ENCODE results near the gene MCC.
A peak's percentile ranks its signal among the peaks of the same experiment; 100 is the strongest.

Gene MCC

DNA sequence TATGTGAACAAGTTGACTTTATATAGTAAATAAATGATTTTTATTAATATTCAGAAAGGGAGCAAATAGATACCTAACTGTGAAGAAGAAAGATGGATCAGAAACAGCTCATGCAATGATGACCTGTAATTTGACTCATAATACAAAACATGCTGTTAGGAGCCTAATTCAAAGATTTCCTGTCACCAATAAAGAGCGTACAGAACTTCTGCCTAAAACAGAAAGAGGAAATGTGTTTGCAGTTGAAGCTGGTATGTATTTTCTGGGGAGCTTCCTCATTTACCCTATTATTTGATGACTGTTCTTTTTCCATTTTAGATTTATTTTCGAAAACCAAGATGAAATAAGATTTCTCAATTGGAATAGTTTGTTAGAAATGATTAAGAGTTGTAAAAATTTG is 36.7 kb upstream of the MCC start:
- Histone ChIP-seq H3K4me1 (ENCODE audit: control insufficient read depth in 1 of 2, insufficient read depth in 2 of 2, low read length in 2 of 2) (no peaks in the 10 kb centered on the region), H3K9ac (ENCODE audit: low read length) (no peak overlapping the region), H2AK5ac (ENCODE audit: low read length) (no peak overlapping the region), H3K4me2 (ENCODE audit: low read length) (no peak overlapping the region), H3K36me3 (ENCODE audit: control insufficient read depth in 1 of 2, insufficient read depth in 2 of 2, low read length in 2 of 2) (no peaks in the 10 kb centered on the region), H2BK12ac (ENCODE audit: low read length) (no peak overlapping the region), H2AFZ (ENCODE audit: insufficient read depth, low read length, poor library complexity) (no peak overlapping the region), H3K79me1 (ENCODE audit: low read length) (no peaks in the 10 kb centered on the region), H4K91ac (ENCODE audit: low read depth, low read length) (no peak overlapping the region), H2BK120ac (ENCODE audit: insufficient read depth, low read length, poor library complexity) (no peak overlapping the region), H3K27me3 (ENCODE audit: insufficient read depth, low read length) (no peaks in the 10 kb centered on the region), H3K4ac (ENCODE audit: low read depth, low read length) (no peak overlapping the region), H3K4me3 (ENCODE audit: low read depth, low read length) (no peak overlapping the region), H3K18ac (ENCODE audit: low read length) (no peak overlapping the region), H4K8ac (ENCODE audit: low read depth, low read length) (no peak overlapping the region), H3K23ac (ENCODE audit: low read length) (no peak overlapping the region), H3K79me2 (ENCODE audit: control insufficient read depth, insufficient read depth, low read length, poor library complexity) (no peaks in the 10 kb centered on the region), H3K9me3 (ENCODE audit: insufficient read depth, low read depth, low read length) (no peaks in the 10 kb centered on the region), H4K12ac (ENCODE audit: low read depth, low read length) (no peak overlapping the region), H3K14ac (ENCODE audit: low read length) (no peak overlapping the region), H3K27ac (ENCODE audit: low read depth, low read length) (no peak overlapping the region), H2BK5ac (ENCODE audit: low read depth, low read length, poor library complexity) (no peak overlapping the region)
- no CpG with 5 or more reads among the region's 2 CpGs for WGBS (ENCODE audit: extremely low coverage, insufficient coverage, insufficient read length)
- peak in 1 of 2 donors; percentile 19 for DNase-seq

DNA sequence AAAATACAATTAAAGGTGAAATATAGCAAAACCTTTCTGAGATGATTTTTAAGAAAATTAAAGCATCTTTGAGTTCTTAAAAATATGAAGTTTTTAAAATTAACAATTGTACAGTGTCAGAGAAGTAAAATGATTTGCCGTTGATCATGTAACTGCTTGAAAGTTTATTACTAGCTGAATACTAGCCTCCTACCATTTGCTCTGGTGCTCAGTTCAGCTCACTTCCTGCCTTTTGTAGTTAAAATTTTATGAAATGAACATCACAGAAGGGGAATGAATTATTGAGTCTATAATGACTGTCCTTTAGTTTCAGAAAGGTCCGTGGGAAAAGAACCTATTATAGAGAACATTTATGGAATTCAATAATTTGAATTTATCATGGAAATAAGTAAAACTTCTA is 34.9 kb upstream of the MCC start:
- Histone ChIP-seq H4K91ac (ENCODE audit: low read depth, low read length) (no peak overlapping the region), H3K4me2 (ENCODE audit: low read length) (no peak overlapping the region), H3K79me2 (ENCODE audit: control insufficient read depth, insufficient read depth, low read length, poor library complexity) (no peaks in the 10 kb centered on the region), H3K18ac (ENCODE audit: low read length) (no peak overlapping the region), H2BK120ac (ENCODE audit: insufficient read depth, low read length, poor library complexity) (no peak overlapping the region), H4K8ac (ENCODE audit: low read depth, low read length) (no peak overlapping the region), H3K4me3 (ENCODE audit: low read depth, low read length) (no peak overlapping the region), H3K4me1 (ENCODE audit: control insufficient read depth in 1 of 2, insufficient read depth in 2 of 2, low read length in 2 of 2) (no peaks in the 10 kb centered on the region), H3K27ac (ENCODE audit: low read depth, low read length) (no peak overlapping the region), H3K23ac (ENCODE audit: low read length) (no peak overlapping the region), H2AK5ac (ENCODE audit: low read length) (no peak overlapping the region), H2BK12ac (ENCODE audit: low read length) (no peak overlapping the region), H3K9ac (ENCODE audit: low read length) (no peak overlapping the region), H3K27me3 (ENCODE audit: insufficient read depth, low read length) (no peaks in the 10 kb centered on the region), H3K36me3 (ENCODE audit: control insufficient read depth in 1 of 2, insufficient read depth in 2 of 2, low read length in 2 of 2) (peaks cover 3% of the 10 kb centered on the region in 2 experiments), H2AFZ (ENCODE audit: insufficient read depth, low read length, poor library complexity) (no peak overlapping the region), H2BK5ac (ENCODE audit: low read depth, low read length, poor library complexity) (no peak overlapping the region), H3K14ac (ENCODE audit: low read length) (no peak overlapping the region), H4K12ac (ENCODE audit: low read depth, low read length) (no peak overlapping the region), H3K4ac (ENCODE audit: low read depth, low read length) (no peak overlapping the region), H3K79me1 (ENCODE audit: low read length) (no peaks in the 10 kb centered on the region), H3K9me3 (ENCODE audit: insufficient read depth, low read depth, low read length) (no peaks in the 10 kb centered on the region)
- no CpG with 5 or more reads among the region's 2 CpGs for WGBS (ENCODE audit: extremely low coverage, insufficient coverage, insufficient read length)
- DNase-seq: no peak

DNA sequence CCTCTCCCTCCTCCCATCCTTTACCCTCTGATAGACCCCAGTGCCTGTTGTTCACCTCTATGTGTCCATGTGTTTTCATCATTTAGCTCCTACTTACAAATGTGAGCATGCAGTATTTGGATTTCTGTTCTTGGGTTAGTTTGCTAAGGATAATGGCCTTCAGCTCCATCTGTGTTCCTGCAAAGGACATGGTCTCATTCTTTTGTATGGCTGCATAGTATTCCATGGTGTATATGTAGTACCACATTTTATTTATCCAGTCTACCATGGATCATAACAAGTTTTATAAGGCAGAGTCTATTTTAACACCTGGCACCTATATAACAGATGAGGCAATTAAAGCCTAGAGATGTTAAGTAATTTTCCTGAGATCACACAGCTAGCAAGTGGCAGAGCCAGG is 32.6 kb upstream of the MCC start:
- Histone ChIP-seq H3K4me3 (ENCODE audit: low read depth, low read length) (no peak overlapping the region), H2BK5ac (ENCODE audit: low read depth, low read length, poor library complexity) (no peak overlapping the region), H3K79me2 (ENCODE audit: control insufficient read depth, insufficient read depth, low read length, poor library complexity) (no peaks in the 10 kb centered on the region), H2AFZ (ENCODE audit: insufficient read depth, low read length, poor library complexity) (no peak overlapping the region), H3K23ac (ENCODE audit: low read length) (no peak overlapping the region), H3K27ac (ENCODE audit: low read depth, low read length) (no peak overlapping the region), H3K4me2 (ENCODE audit: low read length) (no peak overlapping the region), H3K9ac (ENCODE audit: low read length) (no peak overlapping the region), H3K36me3 (ENCODE audit: control insufficient read depth in 1 of 2, insufficient read depth in 2 of 2, low read length in 2 of 2) (peaks cover 3 to 4% of the 10 kb centered on the region in 2 experiments), H2BK120ac (ENCODE audit: insufficient read depth, low read length, poor library complexity) (no peak overlapping the region), H2BK12ac (ENCODE audit: low read length) (no peak overlapping the region), H3K79me1 (ENCODE audit: low read length) (no peaks in the 10 kb centered on the region), H4K8ac (ENCODE audit: low read depth, low read length) (no peak overlapping the region), H3K18ac (ENCODE audit: low read length) (no peak overlapping the region), H3K9me3 (ENCODE audit: insufficient read depth, low read depth, low read length) (no peaks in the 10 kb centered on the region), H3K27me3 (ENCODE audit: insufficient read depth, low read length) (no peaks in the 10 kb centered on the region), H3K4me1 (ENCODE audit: control insufficient read depth in 1 of 2, insufficient read depth in 2 of 2, low read length in 2 of 2) (no peaks in the 10 kb centered on the region), H4K12ac (ENCODE audit: low read depth, low read length) (no peak overlapping the region), H4K91ac (ENCODE audit: low read depth, low read length) (no peak overlapping the region), H3K4ac (ENCODE audit: low read depth, low read length) (no peak overlapping the region), H3K14ac (ENCODE audit: low read length) (no peak overlapping the region), H2AK5ac (ENCODE audit: low read length) (no peak overlapping the region)
- DNase-seq: no peak

DNA sequence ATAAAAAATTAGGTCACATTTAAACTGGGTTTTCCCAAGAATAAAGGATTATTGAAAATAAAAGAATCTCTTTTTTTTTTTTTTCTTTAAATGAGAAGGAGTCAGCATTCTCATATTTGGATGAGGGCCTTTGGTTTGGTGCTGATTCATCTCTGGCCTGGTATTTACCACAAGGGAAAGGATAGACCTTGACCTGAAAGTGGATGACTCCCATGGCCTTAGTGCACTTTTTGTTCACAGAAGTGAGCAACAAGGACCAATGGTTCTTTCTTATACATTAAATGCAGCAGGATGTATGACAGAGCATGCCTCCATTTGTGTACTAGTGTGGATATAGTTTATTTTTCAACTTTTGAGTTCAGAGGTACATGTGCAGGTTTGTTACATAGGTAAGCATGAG is 32.2 kb upstream of the MCC start:
- H3K36me3 ChIP-seq (ENCODE audit: control insufficient read depth in 1 of 2, insufficient read depth in 2 of 2, low read length in 2 of 2): peaks cover 3 to 4% of the 10 kb centered on the region in 2 experiments
- no peak overlapping the region for H4K91ac ChIP-seq (ENCODE audit: low read depth, low read length)
- no peak overlapping the region for H4K8ac ChIP-seq (ENCODE audit: low read depth, low read length)
- H3K4ac ChIP-seq (ENCODE audit: low read depth, low read length): no peak overlapping the region
- no peaks in the 10 kb centered on the region for H3K79me1 ChIP-seq (ENCODE audit: low read length)
- H3K79me2 ChIP-seq (ENCODE audit: control insufficient read depth, insufficient read depth, low read length, poor library complexity): no peaks in the 10 kb centered on the region
- H4K12ac ChIP-seq (ENCODE audit: low read depth, low read length): no peak overlapping the region
- H3K9me3 ChIP-seq (ENCODE audit: insufficient read depth, low read depth, low read length): no peaks in the 10 kb centered on the region
- no peak overlapping the region for H2AFZ ChIP-seq (ENCODE audit: insufficient read depth, low read length, poor library complexity)
- H3K27ac ChIP-seq (ENCODE audit: low read depth, low read length): no peak overlapping the region
- H3K4me3 ChIP-seq (ENCODE audit: low read depth, low read length): no peak overlapping the region
- no peaks in the 10 kb centered on the region for H3K4me1 ChIP-seq (ENCODE audit: control insufficient read depth in 1 of 2, insufficient read depth in 2 of 2, low read length in 2 of 2)
- no peak for DNase-seq
- no peak overlapping the region for H3K14ac ChIP-seq (ENCODE audit: low read length)
- H3K9ac ChIP-seq (ENCODE audit: low read length): no peak overlapping the region
- no peak overlapping the region for H3K23ac ChIP-seq (ENCODE audit: low read length)
- H3K27me3 ChIP-seq (ENCODE audit: insufficient read depth, low read length): no peaks in the 10 kb centered on the region
- no peak overlapping the region for H2BK120ac ChIP-seq (ENCODE audit: insufficient read depth, low read length, poor library complexity)
- no peak overlapping the region for H3K4me2 ChIP-seq (ENCODE audit: low read length)
- no peak overlapping the region for H2BK5ac ChIP-seq (ENCODE audit: low read depth, low read length, poor library complexity)
- H3K18ac ChIP-seq (ENCODE audit: low read length): no peak overlapping the region
- H2BK12ac ChIP-seq (ENCODE audit: low read length): no peak overlapping the region
- no peak overlapping the region for H2AK5ac ChIP-seq (ENCODE audit: low read length)

DNA sequence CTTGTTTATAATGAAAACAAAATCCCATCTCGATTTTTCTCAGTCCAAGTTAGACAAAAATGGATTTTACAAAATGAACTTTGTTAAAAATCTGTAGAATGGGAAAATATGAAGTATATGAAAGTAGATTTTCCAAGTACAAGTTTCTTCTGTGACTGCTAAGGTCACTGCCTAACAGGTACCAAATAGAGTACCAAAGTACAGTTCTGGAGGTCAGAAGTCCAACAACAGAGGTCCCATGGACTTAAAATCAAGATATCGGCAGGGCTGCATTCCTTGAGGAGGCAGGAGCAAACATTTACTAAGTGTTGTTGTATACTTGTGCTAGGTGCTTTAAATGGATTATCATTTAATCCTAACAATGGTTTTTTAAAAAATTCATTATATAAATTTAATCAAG is 31.2 kb upstream of the MCC start:
- Histone ChIP-seq H2BK12ac (ENCODE audit: low read length) (no peak overlapping the region), H3K36me3 (ENCODE audit: control insufficient read depth in 1 of 2, insufficient read depth in 2 of 2, low read length in 2 of 2) (peaks cover 3 to 4% of the 10 kb centered on the region in 2 experiments), H3K4me2 (ENCODE audit: low read length) (no peak overlapping the region), H3K4me1 (ENCODE audit: control insufficient read depth in 1 of 2, insufficient read depth in 2 of 2, low read length in 2 of 2) (peaks cover 0 to under 1% of the 10 kb centered on the region in 2 experiments), H3K9ac (ENCODE audit: low read length) (no peak overlapping the region), H3K23ac (ENCODE audit: low read length) (no peak overlapping the region), H3K14ac (ENCODE audit: low read length) (no peak overlapping the region), H3K18ac (ENCODE audit: low read length) (no peak overlapping the region), H4K12ac (ENCODE audit: low read depth, low read length) (no peak overlapping the region), H3K27me3 (ENCODE audit: insufficient read depth, low read length) (no peaks in the 10 kb centered on the region), H3K4ac (ENCODE audit: low read depth, low read length) (no peak overlapping the region), H3K4me3 (ENCODE audit: low read depth, low read length) (no peak overlapping the region), H4K8ac (ENCODE audit: low read depth, low read length) (no peak overlapping the region), H2BK5ac (ENCODE audit: low read depth, low read length, poor library complexity) (no peak overlapping the region), H2BK120ac (ENCODE audit: insufficient read depth, low read length, poor library complexity) (no peak overlapping the region), H3K9me3 (ENCODE audit: insufficient read depth, low read depth, low read length) (no peaks in the 10 kb centered on the region), H3K79me1 (ENCODE audit: low read length) (no peaks in the 10 kb centered on the region), H3K27ac (ENCODE audit: low read depth, low read length) (no peak overlapping the region), H4K91ac (ENCODE audit: low read depth, low read length) (no peak overlapping the region), H3K79me2 (ENCODE audit: control insufficient read depth, insufficient read depth, low read length, poor library complexity) (no peaks in the 10 kb centered on the region), H2AFZ (ENCODE audit: insufficient read depth, low read length, poor library complexity) (no peak overlapping the region), H2AK5ac (ENCODE audit: low read length) (no peak overlapping the region)
- WGBS (ENCODE audit: extremely low coverage, insufficient coverage, insufficient read length): no CpG with 5 or more reads among the region's 2 CpGs
- DNase-seq: no peak
